Measurements from ENCODE around the gene PPCDC.
"Not testable (repeated sequence)": the region's sequence is repeated elsewhere in the genome, so short reads cannot be mapped to it uniquely, and the experiment has no call there.

The PPCDC gene

DNA sequence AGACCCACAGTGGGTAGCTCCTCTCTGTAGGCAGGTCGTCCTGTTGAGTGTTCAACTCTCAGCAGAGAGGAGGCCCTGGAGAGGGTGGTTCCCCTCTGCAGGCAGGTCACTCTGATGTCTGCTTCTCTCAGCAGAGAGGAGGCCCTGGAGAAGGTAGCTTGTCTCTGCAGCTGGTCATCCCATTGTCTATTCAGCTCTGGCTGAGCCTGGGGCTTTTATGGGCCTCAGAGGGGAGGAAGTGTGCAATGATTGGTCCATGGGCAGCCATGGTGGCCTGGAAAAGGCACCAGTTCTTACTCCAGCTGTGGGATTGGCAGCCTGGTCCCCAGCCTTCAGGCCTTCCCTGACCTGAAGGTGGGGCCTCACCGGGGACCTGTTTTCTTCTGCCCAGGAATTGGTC lies 52.9 kb downstream of the PPCDC start:
- in situ Hi-C loops (cut with HindIII; ENCODE audit: low sequenced_read_pairs), result no loop called here
- no peak for DNase-seq (ENCODE audit: low read depth, low spot score)
- H3K4me3 ChIP-seq (ENCODE audit: low read depth, low read length), result no peak overlapping the region
- TF ChIP-seq, protein P1, sequence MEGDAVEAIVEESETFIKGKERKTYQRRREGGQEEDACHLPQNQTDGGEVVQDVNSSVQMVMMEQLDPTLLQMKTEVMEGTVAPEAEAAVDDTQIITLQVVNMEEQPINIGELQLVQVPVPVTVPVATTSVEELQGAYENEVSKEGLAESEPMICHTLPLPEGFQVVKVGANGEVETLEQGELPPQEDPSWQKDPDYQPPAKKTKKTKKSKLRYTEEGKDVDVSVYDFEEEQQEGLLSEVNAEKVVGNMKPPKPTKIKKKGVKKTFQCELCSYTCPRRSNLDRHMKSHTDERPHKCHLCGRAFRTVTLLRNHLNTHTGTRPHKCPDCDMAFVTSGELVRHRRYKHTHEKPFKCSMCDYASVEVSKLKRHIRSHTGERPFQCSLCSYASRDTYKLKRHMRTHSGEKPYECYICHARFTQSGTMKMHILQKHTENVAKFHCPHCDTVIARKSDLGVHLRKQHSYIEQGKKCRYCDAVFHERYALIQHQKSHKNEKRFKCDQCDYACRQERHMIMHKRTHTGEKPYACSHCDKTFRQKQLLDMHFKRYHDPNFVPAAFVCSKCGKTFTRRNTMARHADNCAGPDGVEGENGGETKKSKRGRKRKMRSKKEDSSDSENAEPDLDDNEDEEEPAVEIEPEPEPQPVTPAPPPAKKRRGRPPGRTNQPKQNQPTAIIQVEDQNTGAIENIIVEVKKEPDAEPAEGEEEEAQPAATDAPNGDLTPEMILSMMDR (IDR thresholded peaks at IDR 0.05; ENCODE audit: low read depth, low read length), result no peak

DNA sequence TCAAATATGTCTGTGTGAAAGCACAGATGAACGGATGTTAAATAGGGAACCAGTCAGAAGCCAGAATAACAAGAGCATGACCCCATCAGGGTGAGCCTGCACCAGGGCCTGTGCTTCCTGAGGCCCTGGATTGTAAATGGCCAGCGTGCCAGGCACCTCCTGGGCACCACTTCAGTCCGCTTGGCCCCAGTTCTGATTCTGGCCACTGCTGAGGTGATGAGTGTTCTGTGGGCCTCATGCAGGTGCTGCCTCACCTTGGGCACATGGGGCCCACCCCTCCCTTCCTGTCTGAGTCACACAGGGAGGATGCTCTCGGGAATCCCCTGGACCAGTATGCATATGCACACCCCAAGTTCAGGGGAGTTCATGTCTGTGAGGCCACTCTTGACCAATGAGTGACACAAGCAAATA lies 54.2 kb downstream of the PPCDC start:
- DNase-seq (ENCODE audit: low read depth, low spot score); in situ Hi-C loops (cut with HindIII; ENCODE audit: low sequenced_read_pairs); H3K4me3 ChIP-seq (ENCODE audit: low read depth, low read length): not testable (repeated sequence)

DNA sequence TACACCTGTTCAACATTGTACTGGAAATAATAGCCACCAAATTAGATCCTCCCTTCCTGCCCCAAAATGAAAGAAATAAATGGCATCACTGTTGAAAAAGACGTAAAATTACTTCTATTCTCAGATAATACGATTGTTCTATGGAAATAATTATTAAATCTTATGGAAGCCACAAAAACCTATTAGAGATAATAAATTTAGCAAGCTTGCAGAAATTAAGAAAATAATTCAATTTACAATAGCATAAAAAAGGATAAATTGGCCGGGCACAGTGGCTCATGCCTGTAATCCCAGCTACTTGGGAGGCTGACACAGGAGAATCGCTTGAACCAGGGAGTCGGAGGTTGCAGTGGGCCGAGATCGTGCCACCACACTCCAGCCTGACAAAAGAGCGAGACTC lies 57.8 kb downstream of the PPCDC start:
- no peak overlapping the region for H3K4me3 ChIP-seq (ENCODE audit: low read depth, low read length)
- in situ Hi-C loops (cut with HindIII; ENCODE audit: low sequenced_read_pairs), result no loop called here
- no peak for DNase-seq (ENCODE audit: low read depth, low spot score)
- TF ChIP-seq, protein P1 (IDR thresholded peaks at IDR 0.05; ENCODE audit: low read depth, low read length), result no peak

DNA sequence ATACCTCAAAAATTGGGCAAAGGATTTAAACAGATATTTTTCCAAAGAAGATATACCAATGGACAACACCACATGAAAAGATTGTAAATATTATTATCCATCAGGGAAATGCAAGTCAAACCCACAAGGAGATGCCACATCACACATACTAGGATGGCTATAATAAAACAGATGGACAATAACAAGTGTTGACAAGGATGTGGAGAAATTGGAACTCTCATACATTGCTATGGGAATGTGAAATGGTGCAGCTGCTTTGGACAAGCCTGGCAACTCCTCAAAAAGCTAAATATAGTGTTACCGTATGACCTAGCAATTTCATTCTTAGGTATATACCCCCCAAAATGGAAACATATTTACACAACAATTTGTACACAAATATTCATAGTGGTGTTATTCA lies 59.3 kb downstream of the PPCDC start:
- no peak for DNase-seq (ENCODE audit: low read depth, low spot score)
- H3K4me3 ChIP-seq (ENCODE audit: low read depth, low read length), result no peak overlapping the region
- TF ChIP-seq, protein P1 (IDR thresholded peaks at IDR 0.05; ENCODE audit: low read depth, low read length), result no peak
- in situ Hi-C loops (cut with HindIII; ENCODE audit: low sequenced_read_pairs), result no loop called here

DNA sequence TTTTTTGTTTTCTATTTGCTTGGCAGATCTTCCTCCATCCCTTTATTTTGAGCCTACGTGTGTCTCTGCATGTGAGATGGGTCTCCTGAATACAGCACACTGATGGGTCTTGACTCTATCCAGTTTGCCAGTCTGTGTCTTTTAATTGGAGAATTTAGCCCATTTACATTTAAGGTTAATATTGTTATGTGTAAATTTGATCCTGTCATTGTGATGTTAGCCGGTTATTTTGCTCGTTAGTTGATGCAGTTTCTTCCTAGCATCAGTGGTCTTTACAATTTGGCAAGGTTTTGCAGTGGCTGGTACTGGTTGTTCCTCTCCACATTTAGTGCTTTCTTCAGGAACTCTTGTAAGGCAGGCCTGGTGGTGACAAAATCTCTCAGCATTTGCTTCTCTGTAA lies 62.3 kb downstream of the PPCDC start:
- H3K4me3 ChIP-seq (ENCODE audit: low read depth, low read length); DNase-seq (ENCODE audit: low read depth, low spot score); in situ Hi-C loops (cut with HindIII; ENCODE audit: low sequenced_read_pairs): not testable (repeated sequence)

DNA sequence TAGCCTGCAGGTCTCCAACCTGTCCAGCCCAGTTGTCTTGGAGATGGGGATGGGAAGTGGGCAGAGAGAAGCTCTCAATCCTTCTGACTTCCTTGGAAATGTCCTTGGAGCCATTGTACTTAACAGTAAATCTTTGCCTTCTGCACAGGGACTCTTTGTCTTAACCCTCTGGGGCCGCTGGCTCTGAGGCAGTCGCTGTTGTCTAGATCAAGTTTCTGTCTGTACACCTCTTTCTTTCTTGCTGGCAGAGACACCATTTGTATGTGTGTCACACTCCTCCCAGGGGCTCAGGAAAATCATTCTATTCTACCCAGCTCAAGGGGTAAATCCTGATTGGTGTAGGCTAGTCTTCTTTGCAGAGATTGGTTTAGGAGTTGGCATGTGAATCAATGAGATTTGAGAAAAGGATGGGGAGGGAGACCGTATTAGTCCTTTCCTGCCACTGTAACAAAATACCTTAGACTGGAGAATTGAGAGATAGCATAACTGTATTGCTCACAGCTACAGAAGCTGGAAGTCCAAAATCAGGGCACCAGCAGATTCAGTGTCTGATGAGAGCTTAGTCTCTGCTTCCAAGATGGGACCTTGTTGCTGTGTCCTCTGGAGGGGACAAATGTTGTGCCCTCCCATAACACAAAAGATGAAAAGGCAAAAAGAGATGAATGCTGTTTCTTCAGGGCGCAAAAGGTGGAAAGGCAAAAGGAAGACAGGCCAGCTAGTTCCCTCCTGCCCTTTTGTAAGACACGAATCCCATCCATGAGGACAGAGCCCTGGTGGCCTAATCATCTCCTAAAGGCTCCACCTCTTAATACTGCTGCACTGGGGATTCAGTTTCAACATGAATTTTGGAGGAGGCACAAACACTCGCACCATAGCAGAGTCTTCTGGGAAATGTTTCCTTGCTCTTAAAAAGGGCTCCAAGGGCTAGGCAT lies 66.3 kb downstream of the PPCDC start:
- in situ Hi-C loops (cut with HindIII; ENCODE audit: low sequenced_read_pairs), result no loop called here
- no peak for DNase-seq (ENCODE audit: low read depth, low spot score)
- TF ChIP-seq, protein P1 (IDR thresholded peaks at IDR 0.05; ENCODE audit: low read depth, low read length), result no peak
- no peak overlapping the region for H3K4me3 ChIP-seq (ENCODE audit: low read depth, low read length)

DNA sequence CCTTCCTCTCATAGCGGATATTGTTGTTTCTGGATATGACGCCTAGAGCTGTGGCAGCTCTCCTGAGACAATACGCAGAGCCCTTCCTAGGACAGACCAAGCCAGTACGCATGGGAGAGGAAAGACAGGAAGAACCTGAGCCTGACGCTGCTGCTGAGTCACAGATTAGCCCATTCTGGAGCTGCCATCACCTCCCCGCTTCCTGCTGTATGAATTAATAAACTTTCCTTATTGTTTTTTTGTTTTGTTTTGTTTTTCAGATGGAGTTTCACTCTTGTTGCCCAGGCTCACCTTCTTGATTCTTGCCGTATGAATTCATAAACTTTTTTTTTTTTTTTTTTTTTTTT lies 67.0 kb downstream of the PPCDC start:
- TF ChIP-seq, protein P1 (IDR thresholded peaks at IDR 0.05; ENCODE audit: low read depth, low read length), result no peak
- in situ Hi-C loops (cut with HindIII; ENCODE audit: low sequenced_read_pairs), result no loop called here
- no peak overlapping the region for H3K4me3 ChIP-seq (ENCODE audit: low read depth, low read length)
- peak; percentile 28 for DNase-seq (ENCODE audit: low read depth, low spot score)
